Measurements from ENCODE around the gene FLT1.

FLT1 gene

GRCh38 chr13:28489524-28489931, 5.4 kb downstream of the FLT1 start:
- Histone ChIP-seq H3K9me3 (ENCODE audit: control insufficient read depth, insufficient read depth, low read depth, low read length) (no peaks in the 10 kb centered on the region), H3K4me1 (ENCODE audit: control insufficient read depth, insufficient read depth, low read length) (peaks cover 3% of the 10 kb centered on the region; the same call in 1 of the 2 replicates), H3K27ac (ENCODE audit: extremely low read depth, low read depth, low read length) (no peak overlapping the region), H3K4me3 (ENCODE audit: low read depth, low read length) (no peak overlapping the region), H3K36me3 (ENCODE audit: control insufficient read depth in 2 of 2, insufficient read depth in 1 of 2, low read length in 2 of 2) (no peaks in the 10 kb centered on the region)
- POLR2A ChIA-PET = no interaction called here
- TF ChIP-seq ZNF280D (tag by site-specific recombination; IDR thresholded peaks at IDR 0.05) = no peak
- no peak for TF ChIP-seq PBX3 (CRISPR knock-in tag; IDR thresholded peaks at IDR 0.05)
- no peak for TF ChIP-seq ZNF146 (tag by site-specific recombination; IDR thresholded peaks at IDR 0.05)
- no peak for TF ChIP-seq KLF8 (tag by site-specific recombination; IDR thresholded peaks at IDR 0.05)
- TF ChIP-seq ZNF488 (tag by site-specific recombination; IDR thresholded peaks at IDR 0.05) = no peak
- TF ChIP-seq ZNF394 (tag by site-specific recombination; IDR thresholded peaks at IDR 0.05; ENCODE audit: borderline replicate concordance) = no peak
- TF ChIP-seq ZIC2 (tag by site-specific recombination; IDR thresholded peaks at IDR 0.05) = peak; percentile 96
- TF ChIP-seq ZBTB17 (tag by site-specific recombination; IDR thresholded peaks at IDR 0.05) = peak; percentile 53
- no peak for TF ChIP-seq ZNF335 (tag by site-specific recombination; conservative IDR thresholded peaks at IDR 0.05)
- CTCF ChIA-PET = interaction anchor here (0.7 kb wide), 1 partner anchor 93 kb away, joined by 6 read pairs; no protein-coding TSS in a partner anchor

GRCh38 chr13:28488376-28489005, 6.4 kb downstream of the FLT1 start:
- H3K4me3 ChIP-seq (ENCODE audit: low read depth, low read length) = no peak overlapping the region
- H3K9me3 ChIP-seq (ENCODE audit: control insufficient read depth, insufficient read depth, low read depth, low read length) = no peaks in the 10 kb centered on the region
- ChIA-PET POLR2A (no interaction called here), CTCF (interaction anchor here (0.7 kb wide), 1 partner anchor 92 kb away, joined by 6 read pairs; no protein-coding TSS in a partner anchor)
- H3K36me3 ChIP-seq (ENCODE audit: control insufficient read depth in 2 of 2, insufficient read depth in 1 of 2, low read length in 2 of 2) = no peaks in the 10 kb centered on the region
- no peak overlapping the region for H3K27ac ChIP-seq (ENCODE audit: extremely low read depth, low read depth, low read length)
- TF ChIP-seq ZNF555 (tag by site-specific recombination; conservative IDR thresholded peaks at IDR 0.05) (no peak), PRDM10 (tag by site-specific recombination; IDR thresholded peaks at IDR 0.05) (peak; percentile 59; the same call in 1 of the 2 replicates)
- peaks cover 3% of the 10 kb centered on the region; the same call in 1 of the 2 replicates for H3K4me1 ChIP-seq (ENCODE audit: control insufficient read depth, insufficient read depth, low read length)
